ENCODE results near the gene OR2S2.

- no peak for TF ChIP-seq CTCF (IDR thresholded peaks at IDR 0.05)
- no peak for TF ChIP-seq POLR2A (IDR thresholded peaks at IDR 0.05)
Observed at GRCh38 chr9:35993976-35994720, 36.2 kb upstream of the OR2S2 start.
